ENCODE measurements around the gene KIF26B.

DNA sequence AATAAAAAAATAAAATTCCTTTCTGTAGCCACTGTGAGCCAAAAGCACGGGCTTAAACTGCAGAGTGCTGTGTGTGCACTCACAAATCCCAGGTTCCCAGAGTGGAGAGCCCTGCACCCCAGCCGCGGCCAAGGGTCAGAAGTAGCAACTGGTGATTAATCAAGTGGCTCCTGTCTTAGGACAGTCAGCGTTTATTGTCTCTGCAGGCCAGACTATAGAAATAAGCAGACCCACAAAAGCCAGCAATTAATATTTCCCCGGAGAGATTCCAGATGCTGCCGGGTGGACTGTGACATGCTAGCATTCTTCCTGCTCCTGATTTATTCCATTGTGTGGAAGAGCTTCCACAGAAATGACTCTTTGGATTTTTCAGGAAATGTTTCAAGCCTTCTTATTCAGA lies 412.2 kb downstream of the KIF26B start:
- TF ChIP-seq HOXA7 (CRISPR knock-in tag; IDR thresholded peaks at IDR 0.05) (no peak), CHD4 (IDR thresholded peaks at IDR 0.05; ENCODE audit: borderline replicate concordance) (no peak), CEBPB (IDR thresholded peaks at IDR 0.05) (no peak), POLR2A (IDR thresholded peaks at IDR 0.05; ENCODE audit: low read length) (no peak), SMC3 (IDR thresholded peaks at IDR 0.05) (no peak), RAD21 (conservative IDR thresholded peaks at IDR 0.05 in 1 of 2, IDR thresholded peaks at IDR 0.05 in 1 of 2) (no peak), TP53 (CRISPR knock-in tag; IDR thresholded peaks at IDR 0.05) (no peak), JUN (IDR thresholded peaks at IDR 0.05) (no peak), ESRRA (IDR thresholded peaks at IDR 0.05; ENCODE audit: borderline replicate concordance, low read length) (no peak), CHD2 (IDR thresholded peaks at IDR 0.05; ENCODE audit: low read length, partially characterized antibody) (no peak)
- TF ChIP-seq, protein P1, sequence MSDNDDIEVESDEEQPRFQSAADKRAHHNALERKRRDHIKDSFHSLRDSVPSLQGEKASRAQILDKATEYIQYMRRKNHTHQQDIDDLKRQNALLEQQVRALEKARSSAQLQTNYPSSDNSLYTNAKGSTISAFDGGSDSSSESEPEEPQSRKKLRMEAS (IDR thresholded peaks at IDR 0.05) = no peak
- TF ChIP-seq, protein P2, sequence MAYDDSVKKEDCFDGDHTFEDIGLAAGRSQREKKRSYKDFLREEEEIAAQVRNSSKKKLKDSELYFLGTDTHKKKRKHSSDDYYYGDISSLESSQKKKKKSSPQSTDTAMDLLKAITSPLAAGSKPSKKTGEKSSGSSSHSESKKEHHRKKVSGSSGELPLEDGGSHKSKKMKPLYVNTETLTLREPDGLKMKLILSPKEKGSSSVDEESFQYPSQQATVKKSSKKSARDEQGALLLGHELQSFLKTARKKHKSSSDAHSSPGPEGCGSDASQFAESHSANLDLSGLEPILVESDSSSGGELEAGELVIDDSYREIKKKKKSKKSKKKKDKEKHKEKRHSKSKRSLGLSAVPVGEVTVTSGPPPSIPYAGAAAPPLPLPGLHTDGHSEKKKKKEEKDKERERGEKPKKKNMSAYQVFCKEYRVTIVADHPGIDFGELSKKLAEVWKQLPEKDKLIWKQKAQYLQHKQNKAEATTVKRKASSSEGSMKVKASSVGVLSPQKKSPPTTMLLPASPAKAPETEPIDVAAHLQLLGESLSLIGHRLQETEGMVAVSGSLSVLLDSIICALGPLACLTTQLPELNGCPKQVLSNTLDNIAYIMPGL (CRISPR knock-in tag; IDR thresholded peaks at IDR 0.05; ENCODE audit: borderline replicate concordance) = no peak
- TF ChIP-seq, protein P3, sequence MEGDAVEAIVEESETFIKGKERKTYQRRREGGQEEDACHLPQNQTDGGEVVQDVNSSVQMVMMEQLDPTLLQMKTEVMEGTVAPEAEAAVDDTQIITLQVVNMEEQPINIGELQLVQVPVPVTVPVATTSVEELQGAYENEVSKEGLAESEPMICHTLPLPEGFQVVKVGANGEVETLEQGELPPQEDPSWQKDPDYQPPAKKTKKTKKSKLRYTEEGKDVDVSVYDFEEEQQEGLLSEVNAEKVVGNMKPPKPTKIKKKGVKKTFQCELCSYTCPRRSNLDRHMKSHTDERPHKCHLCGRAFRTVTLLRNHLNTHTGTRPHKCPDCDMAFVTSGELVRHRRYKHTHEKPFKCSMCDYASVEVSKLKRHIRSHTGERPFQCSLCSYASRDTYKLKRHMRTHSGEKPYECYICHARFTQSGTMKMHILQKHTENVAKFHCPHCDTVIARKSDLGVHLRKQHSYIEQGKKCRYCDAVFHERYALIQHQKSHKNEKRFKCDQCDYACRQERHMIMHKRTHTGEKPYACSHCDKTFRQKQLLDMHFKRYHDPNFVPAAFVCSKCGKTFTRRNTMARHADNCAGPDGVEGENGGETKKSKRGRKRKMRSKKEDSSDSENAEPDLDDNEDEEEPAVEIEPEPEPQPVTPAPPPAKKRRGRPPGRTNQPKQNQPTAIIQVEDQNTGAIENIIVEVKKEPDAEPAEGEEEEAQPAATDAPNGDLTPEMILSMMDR (IDR thresholded peaks at IDR 0.05) = no peak
- TF ChIP-seq, protein P4, sequence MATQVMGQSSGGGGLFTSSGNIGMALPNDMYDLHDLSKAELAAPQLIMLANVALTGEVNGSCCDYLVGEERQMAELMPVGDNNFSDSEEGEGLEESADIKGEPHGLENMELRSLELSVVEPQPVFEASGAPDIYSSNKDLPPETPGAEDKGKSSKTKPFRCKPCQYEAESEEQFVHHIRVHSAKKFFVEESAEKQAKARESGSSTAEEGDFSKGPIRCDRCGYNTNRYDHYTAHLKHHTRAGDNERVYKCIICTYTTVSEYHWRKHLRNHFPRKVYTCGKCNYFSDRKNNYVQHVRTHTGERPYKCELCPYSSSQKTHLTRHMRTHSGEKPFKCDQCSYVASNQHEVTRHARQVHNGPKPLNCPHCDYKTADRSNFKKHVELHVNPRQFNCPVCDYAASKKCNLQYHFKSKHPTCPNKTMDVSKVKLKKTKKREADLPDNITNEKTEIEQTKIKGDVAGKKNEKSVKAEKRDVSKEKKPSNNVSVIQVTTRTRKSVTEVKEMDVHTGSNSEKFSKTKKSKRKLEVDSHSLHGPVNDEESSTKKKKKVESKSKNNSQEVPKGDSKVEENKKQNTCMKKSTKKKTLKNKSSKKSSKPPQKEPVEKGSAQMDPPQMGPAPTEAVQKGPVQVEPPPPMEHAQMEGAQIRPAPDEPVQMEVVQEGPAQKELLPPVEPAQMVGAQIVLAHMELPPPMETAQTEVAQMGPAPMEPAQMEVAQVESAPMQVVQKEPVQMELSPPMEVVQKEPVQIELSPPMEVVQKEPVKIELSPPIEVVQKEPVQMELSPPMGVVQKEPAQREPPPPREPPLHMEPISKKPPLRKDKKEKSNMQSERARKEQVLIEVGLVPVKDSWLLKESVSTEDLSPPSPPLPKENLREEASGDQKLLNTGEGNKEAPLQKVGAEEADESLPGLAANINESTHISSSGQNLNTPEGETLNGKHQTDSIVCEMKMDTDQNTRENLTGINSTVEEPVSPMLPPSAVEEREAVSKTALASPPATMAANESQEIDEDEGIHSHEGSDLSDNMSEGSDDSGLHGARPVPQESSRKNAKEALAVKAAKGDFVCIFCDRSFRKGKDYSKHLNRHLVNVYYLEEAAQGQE (IDR thresholded peaks at IDR 0.05) = no peak

Measured in A549 (cell line).